GM12878 (cell line): Measurements from ENCODE around the gene BTF3L4. TPM values are rescaled to one million over a fixed set of nuclear protein-coding genes. Genes with fewer than 3 reads are reported as not detected.

Experiments
- BRCA1 ChIP-seq: IDR thresholded peaks from 2 replicates; pipeline ENCODE4 v1.6.1; 2011; ENCODE audit warnings: low read depth, low read length, improper control_type of control experiment
- CBX3 ChIP-seq: fragments of 200-600 bp; sonication (generic); IDR thresholded peaks from 2 replicates; pipeline ENCODE4 v1.6.1; 2016; ENCODE audit warnings: low read depth, borderline replicate concordance
- CREB1 ChIP-seq: IDR thresholded peaks from 2 replicates; pipeline ENCODE4 v1.6.1; 2012; ENCODE audit warnings: low read depth, mild to moderate bottlenecking, inconsistent platforms
- EP300 ChIP-seq, 2 experiments: fragments of 150-350 bp in 1 of 2; IDR thresholded peaks; 2 replicates each; pipeline ENCODE4 v1.6.1; 2011 to 2012; ENCODE audit warnings: low read depth in 2 of 2, low read length in 2 of 2, borderline replicate concordance in 1 of 2, improper control_type of control experiment in 1 of 2, inconsistent platforms in 1 of 2; ENCODE audit not compliant: control insufficient read depth in 1 of 2
- ETV6 ChIP-seq, 2 experiments: fragments of 450-650 bp in 1 of 2; IDR thresholded peaks in 1 of 2; conservative IDR thresholded peaks in 1 of 2; 2 replicates each; pipeline ENCODE4 v1.6.1; 2014; ENCODE audit warnings: antibody characterized with exemption in 1 of 2, borderline replicate concordance in 1 of 2, low read depth in 1 of 2, mild to moderate bottlenecking in 1 of 2, moderate library complexity in 1 of 2
- FOS ChIP-seq: IDR thresholded peaks from 3 replicates; pipeline ENCODE4 v1.6.1; 2011; ENCODE audit warnings: borderline replicate concordance; ENCODE audit not compliant: insufficient read length; ENCODE audit errors: extremely low read depth
- GATAD2B ChIP-seq: fragments of 450-650 bp; conservative IDR thresholded peaks from 2 replicates; pipeline ENCODE4 v1.6.1; 2017; ENCODE audit warnings: low read depth, mild to moderate bottlenecking, moderate library complexity
- IRF4 ChIP-seq: IDR thresholded peaks from 2 replicates; pipeline ENCODE4 v1.6.1; 2011; ENCODE audit warnings: low read depth, low read length
- MTA2 ChIP-seq: fragments of 450-650 bp; IDR thresholded peaks from 2 replicates; pipeline ENCODE4 v1.6.1; 2016; ENCODE audit warnings: low read depth, mild to moderate bottlenecking, moderate library complexity
- MTA3 ChIP-seq: IDR thresholded peaks from 2 replicates; pipeline ENCODE4 v1.6.1; 2012; ENCODE audit warnings: low read length, inconsistent platforms, borderline replicate concordance
- NBN ChIP-seq: fragments of 450-650 bp; IDR thresholded peaks from 2 replicates; pipeline ENCODE4 v1.6.1; 2016
- NFYB ChIP-seq: IDR thresholded peaks from 2 replicates; pipeline ENCODE4 v1.6.1; 2011; ENCODE audit warnings: low read depth, mild to moderate bottlenecking, low read length, improper control_type of control experiment, moderate library complexity; ENCODE audit not compliant: insufficient read depth
- PML ChIP-seq: IDR thresholded peaks from 2 replicates; pipeline ENCODE4 v1.6.1; 2012; ENCODE audit warnings: low read length, inconsistent platforms
- POLR2AphosphoS5 ChIP-seq: IDR thresholded peaks from 2 replicates; pipeline ENCODE4 v1.6.1; 2011; ENCODE audit warnings: mild to moderate bottlenecking, low read length, inconsistent platforms
- RB1 ChIP-seq: fragments of 450-650 bp; formaldehyde crosslinking; IDR thresholded peaks from 2 replicates; pipeline ENCODE4 v1.6.1; 2017; ENCODE audit warnings: mild to moderate bottlenecking, borderline replicate concordance
- RUNX3 ChIP-seq: IDR thresholded peaks from 2 replicates; pipeline ENCODE4 v1.6.1; 2012; ENCODE audit warnings: low read length, inconsistent platforms
- TARDBP ChIP-seq: IDR thresholded peaks from 2 replicates; pipeline ENCODE4 v1.6.1; 2016; ENCODE audit warnings: borderline replicate concordance
- YBX1 ChIP-seq: fragments of 450-650 bp; IDR thresholded peaks from 2 replicates; pipeline ENCODE4 v1.6.1; 2016; ENCODE audit warnings: antibody characterized with exemption
- ZNF622 ChIP-seq: fragments of 450-650 bp; IDR thresholded peaks from 2 replicates; pipeline ENCODE4 v1.6.1; 2017; ENCODE audit warnings: mild to moderate bottlenecking, inconsistent platforms
- polyA plus RNA-seq, 11 experiments: library from polyadenylated mRNA; depleted of rRNA in 4 of 11; unstranded in 6 of 11; stranded (reverse) in 5 of 11; fragments of >200 nt; fragmentation: Nextera tagmentation in 4 of 11; fragmentation: Illumina TruSeq in 1 of 11; extraction: Ambion mirVana in 4 of 11; extraction: Trizol in 1 of 11; gene quantifications; 1 replicate in 1 of 11; 2 replicates in 10 of 11; pipeline versions ENCODE4 v1.2.1 to v1.2.3, GENCODE V29; 2011 to 2016; ENCODE audit warnings: inconsistent platforms in 2 of 11, missing spikeins in 2 of 11, low read depth in 1 of 11
- total RNA-seq, 4 experiments: library from RNA; depleted of rRNA in 3 of 4; stranded (reverse); fragments of >200 nt in 3 of 4; fragmentation: Illumina TruSeq in 1 of 4; extraction: Trizol in 1 of 4; gene quantifications; 2 replicates each; pipeline versions ENCODE4 v1.2.1 to v1.2.3, GENCODE V29; 2013 to 2021
- TF ChIP-seq, protein P1 (sequence below): fragments of 450-650 bp; IDR thresholded peaks from 2 replicates; pipeline ENCODE4 v1.6.1; 2017; ENCODE audit warnings: mild to moderate bottlenecking, low read depth, inconsistent platforms; ENCODE audit not compliant: poor library complexity, severe bottlenecking
- TF ChIP-seq, protein P2 (sequence below): fragments of 450-650 bp; IDR thresholded peaks from 2 replicates; pipeline ENCODE4 v1.6.1; 2017; ENCODE audit warnings: mild to moderate bottlenecking
- TF ChIP-seq, protein P3 (sequence below): IDR thresholded peaks from 2 replicates; pipeline ENCODE4 v1.6.1; 2011; ENCODE audit warnings: low read depth, mild to moderate bottlenecking, low read length, moderate library complexity, borderline replicate concordance; ENCODE audit errors: extremely low read depth
- TF ChIP-seq, protein P4 (sequence below): fragments of 450-650 bp; formaldehyde crosslinking; IDR thresholded peaks from 2 replicates; pipeline ENCODE4 v1.4.0; 2020; ENCODE audit warnings: mild to moderate bottlenecking, moderate library complexity

The BTF3L4 gene
- total and polyA plus RNA-seq, 10 of the 15 experiments (the other 5 are each of a cell fraction or from before 2014, with no cell fraction given), result 25.0 to 76.9 (median 66.8) TPM

DNA sequence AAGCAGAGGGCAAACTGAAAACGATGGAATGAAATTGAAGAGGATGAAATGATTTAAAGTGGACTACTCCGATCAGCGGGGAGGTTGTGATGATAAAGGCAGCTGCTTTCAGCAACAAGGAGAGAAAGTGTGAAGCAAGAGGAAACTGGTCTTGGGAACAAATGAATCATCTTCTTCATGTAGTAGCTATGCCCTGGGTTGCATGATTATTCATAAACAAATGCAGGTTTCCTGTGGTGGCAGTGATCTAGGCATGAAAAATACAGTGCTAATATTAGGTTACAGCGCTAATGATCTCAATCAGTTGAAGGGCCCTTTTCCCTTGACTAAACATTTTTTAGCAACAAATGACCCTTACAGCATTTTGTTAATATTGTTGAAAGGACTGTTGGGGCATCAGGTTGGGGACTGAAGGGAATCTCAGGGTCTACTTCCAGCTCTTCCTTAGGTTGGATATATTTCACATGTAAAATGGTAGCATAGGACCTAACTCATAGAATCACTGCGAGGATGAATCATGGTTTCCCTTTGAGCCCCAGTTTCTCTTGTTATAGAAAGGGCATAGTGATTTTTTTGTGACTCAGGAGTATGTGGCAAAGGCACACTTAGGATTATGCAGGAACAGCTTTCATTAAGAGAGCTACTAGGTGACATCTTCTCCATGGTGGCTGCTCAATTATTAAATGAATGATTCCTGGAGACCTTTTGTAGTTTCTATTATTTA is 83.9 kb downstream of the BTF3L4 start (continued):
- no peak for TF ChIP-seq NBN
- no peak for TF ChIP-seq BRCA1
- TF ChIP-seq, protein P1, sequence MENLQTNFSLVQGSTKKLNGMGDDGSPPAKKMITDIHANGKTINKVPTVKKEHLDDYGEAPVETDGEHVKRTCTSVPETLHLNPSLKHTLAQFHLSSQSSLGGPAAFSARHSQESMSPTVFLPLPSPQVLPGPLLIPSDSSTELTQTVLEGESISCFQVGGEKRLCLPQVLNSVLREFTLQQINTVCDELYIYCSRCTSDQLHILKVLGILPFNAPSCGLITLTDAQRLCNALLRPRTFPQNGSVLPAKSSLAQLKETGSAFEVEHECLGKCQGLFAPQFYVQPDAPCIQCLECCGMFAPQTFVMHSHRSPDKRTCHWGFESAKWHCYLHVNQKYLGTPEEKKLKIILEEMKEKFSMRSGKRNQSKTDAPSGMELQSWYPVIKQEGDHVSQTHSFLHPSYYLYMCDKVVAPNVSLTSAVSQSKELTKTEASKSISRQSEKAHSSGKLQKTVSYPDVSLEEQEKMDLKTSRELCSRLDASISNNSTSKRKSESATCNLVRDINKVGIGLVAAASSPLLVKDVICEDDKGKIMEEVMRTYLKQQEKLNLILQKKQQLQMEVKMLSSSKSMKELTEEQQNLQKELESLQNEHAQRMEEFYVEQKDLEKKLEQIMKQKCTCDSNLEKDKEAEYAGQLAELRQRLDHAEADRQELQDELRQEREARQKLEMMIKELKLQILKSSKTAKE, result no peak
- TF ChIP-seq, protein P2, sequence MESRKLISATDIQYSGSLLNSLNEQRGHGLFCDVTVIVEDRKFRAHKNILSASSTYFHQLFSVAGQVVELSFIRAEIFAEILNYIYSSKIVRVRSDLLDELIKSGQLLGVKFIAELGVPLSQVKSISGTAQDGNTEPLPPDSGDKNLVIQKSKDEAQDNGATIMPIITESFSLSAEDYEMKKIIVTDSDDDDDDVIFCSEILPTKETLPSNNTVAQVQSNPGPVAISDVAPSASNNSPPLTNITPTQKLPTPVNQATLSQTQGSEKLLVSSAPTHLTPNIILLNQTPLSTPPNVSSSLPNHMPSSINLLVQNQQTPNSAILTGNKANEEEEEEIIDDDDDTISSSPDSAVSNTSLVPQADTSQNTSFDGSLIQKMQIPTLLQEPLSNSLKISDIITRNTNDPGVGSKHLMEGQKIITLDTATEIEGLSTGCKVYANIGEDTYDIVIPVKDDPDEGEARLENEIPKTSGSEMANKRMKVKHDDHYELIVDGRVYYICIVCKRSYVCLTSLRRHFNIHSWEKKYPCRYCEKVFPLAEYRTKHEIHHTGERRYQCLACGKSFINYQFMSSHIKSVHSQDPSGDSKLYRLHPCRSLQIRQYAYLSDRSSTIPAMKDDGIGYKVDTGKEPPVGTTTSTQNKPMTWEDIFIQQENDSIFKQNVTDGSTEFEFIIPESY, result no peak
- TF ChIP-seq PML, result no peak
- peak in 1 of 2 experiments; percentile 52; a peak in 1 of 4 replicates for TF ChIP-seq ETV6 (conservative IDR thresholded peaks at IDR 0.05 in 1 of 2, IDR thresholded peaks at IDR 0.05 in 1 of 2; ENCODE audit: borderline replicate concordance in 1 of 2, low read depth in 1 of 2)
- TF ChIP-seq YBX1, result no peak
- TF ChIP-seq RB1, result no peak
- TF ChIP-seq POLR2AphosphoS5, result no peak
- TF ChIP-seq FOS, result no peak
- TF ChIP-seq, protein P3, sequence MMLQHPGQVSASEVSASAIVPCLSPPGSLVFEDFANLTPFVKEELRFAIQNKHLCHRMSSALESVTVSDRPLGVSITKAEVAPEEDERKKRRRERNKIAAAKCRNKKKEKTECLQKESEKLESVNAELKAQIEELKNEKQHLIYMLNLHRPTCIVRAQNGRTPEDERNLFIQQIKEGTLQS, result no peak
- no peak for TF ChIP-seq ZNF622
- TF ChIP-seq IRF4, result peak; percentile 31; the same call in 1 of the 2 replicates
- peak; percentile 17 to 25; a peak in 1 of 4 replicates for TF ChIP-seq EP300 (IDR thresholded peaks at IDR 0.05; ENCODE audit: borderline replicate concordance in 1 of 2, control insufficient read depth in 1 of 2, low read depth in 2 of 2, low read length in 2 of 2)
- peak; percentile 91; the same call in 1 of the 2 replicates for TF ChIP-seq MTA3
- no peak for TF ChIP-seq CBX3
- TF ChIP-seq, protein P4, sequence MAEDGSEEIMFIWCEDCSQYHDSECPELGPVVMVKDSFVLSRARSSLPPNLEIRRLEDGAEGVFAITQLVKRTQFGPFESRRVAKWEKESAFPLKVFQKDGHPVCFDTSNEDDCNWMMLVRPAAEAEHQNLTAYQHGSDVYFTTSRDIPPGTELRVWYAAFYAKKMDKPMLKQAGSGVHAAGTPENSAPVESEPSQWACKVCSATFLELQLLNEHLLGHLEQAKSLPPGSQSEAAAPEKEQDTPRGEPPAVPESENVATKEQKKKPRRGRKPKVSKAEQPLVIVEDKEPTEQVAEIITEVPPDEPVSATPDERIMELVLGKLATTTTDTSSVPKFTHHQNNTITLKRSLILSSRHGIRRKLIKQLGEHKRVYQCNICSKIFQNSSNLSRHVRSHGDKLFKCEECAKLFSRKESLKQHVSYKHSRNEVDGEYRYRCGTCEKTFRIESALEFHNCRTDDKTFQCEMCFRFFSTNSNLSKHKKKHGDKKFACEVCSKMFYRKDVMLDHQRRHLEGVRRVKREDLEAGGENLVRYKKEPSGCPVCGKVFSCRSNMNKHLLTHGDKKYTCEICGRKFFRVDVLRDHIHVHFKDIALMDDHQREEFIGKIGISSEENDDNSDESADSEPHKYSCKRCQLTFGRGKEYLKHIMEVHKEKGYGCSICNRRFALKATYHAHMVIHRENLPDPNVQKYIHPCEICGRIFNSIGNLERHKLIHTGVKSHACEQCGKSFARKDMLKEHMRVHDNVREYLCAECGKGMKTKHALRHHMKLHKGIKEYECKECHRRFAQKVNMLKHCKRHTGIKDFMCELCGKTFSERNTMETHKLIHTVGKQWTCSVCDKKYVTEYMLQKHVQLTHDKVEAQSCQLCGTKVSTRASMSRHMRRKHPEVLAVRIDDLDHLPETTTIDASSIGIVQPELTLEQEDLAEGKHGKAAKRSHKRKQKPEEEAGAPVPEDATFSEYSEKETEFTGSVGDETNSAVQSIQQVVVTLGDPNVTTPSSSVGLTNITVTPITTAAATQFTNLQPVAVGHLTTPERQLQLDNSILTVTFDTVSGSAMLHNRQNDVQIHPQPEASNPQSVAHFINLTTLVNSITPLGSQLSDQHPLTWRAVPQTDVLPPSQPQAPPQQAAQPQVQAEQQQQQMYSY (CRISPR knock-in tag), result no peak
- TF ChIP-seq TARDBP, result no peak
- peak; percentile 24; the same call in 1 of the 2 replicates for TF ChIP-seq MTA2
- TF ChIP-seq GATAD2B, result no peak
- TF ChIP-seq NFYB, result no peak
- peak; percentile 81 for TF ChIP-seq RUNX3
- TF ChIP-seq CREB1, result peak; percentile 57; the same call in 1 of the 2 replicates
